GM19455 (cell line): ENCODE results near the gene ZDHHC22.

Experiments
- ATAC-seq: cut with Tn5 transposase; IDR thresholded peaks from one replicate; pipeline ENCODE4 v1.9.1; 2021; ENCODE audit not compliant: unreplicated experiment

The ZDHHC22 gene

DNA sequence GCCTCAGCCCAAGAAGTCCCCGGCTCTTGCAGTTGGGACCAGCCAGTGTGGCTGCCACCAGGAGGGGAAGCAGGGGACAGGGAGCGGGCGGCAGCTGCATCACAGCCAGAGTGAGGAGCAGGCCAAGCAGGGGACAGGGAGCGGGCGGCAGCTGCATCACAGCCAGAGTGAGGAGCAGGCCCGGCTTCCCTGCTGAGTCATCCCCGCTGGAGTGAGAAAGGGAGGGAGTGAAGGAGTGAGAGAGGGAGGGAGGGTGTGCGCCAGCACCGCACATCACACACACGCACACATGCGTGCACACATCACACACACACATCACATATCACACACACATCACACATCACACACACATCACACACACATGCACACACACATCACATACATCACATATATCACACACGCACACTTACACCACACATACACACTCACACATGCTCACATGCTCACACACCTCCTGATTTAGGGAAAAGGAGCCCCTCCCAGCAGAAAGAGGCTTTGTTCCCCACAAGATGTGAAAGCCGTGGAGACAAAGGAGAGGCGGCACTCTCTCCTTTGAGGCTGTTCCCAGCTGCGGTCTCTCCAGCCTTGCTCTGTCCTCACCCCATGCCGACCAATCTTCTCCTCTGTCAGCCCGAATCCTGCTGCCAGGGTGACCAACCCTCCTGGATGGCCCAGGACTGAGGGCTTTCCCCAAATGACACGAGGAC is 16.7 kb upstream of the ZDHHC22 start:
- ATAC-seq, result no peak

GRCh38 chr14:77157740-77158139 is 16.1 kb upstream of the ZDHHC22 start:
- ATAC-seq, result no peak

DNA sequence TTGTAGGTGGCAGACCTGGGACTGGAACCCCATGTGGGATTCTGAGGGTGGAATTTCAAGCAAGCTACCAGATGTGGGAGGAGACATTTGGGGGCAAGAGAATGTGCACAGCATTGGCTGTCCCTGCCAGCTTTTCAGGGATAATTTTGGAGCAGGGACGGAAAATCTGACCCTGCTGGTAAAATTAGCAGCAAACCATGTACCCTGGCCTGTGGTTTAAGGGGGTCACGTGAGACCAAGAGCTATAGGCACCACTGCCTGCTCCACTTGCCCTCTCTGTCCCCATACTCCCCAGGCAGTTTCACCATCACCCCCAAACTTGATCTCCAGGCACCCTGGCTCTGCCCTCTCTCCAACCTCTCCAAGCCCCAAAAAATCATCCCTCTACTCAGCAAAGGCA is 13.5 kb upstream of the ZDHHC22 start:
- no peak for ATAC-seq

- no peak for ATAC-seq
These were observed 12.8 kb upstream of the ZDHHC22 start for GRCh38 chr14:77154421-77154820.

- no peak for ATAC-seq
These were observed 12.2 kb upstream of the ZDHHC22 start for GRCh38 chr14:77153802-77154201.

DNA sequence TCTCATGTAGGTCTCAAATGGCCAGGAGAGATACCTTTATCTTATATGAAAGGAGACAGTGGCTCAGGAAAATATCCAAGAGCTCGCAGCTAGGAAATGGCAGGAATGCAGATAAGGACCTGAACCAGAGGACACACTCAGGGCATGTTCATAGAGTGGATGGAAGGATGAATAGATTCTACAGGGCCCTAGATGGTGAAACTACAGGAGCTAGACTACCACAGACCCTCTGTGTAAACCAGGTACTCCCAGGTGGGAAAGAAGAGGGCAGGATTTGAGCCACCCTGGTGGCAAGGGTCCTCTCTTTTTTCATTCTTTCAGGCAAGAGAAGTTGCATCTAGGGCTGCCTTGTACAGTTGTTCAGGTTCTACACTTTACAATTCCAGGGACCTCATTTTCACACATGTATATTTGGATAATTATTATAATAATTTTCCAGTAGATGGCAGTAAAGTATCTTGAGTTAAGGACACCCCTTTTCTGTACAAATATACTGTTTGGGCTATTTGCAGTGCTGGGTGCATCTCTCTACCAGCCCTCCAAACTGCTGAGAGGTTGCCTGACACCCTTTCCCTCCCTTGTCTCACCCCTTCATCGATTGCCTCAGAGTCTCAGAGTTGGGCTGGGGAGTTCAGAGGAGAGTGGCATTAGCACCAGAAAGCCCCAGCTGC is 10.5 kb upstream of the ZDHHC22 start:
- no peak for ATAC-seq

DNA sequence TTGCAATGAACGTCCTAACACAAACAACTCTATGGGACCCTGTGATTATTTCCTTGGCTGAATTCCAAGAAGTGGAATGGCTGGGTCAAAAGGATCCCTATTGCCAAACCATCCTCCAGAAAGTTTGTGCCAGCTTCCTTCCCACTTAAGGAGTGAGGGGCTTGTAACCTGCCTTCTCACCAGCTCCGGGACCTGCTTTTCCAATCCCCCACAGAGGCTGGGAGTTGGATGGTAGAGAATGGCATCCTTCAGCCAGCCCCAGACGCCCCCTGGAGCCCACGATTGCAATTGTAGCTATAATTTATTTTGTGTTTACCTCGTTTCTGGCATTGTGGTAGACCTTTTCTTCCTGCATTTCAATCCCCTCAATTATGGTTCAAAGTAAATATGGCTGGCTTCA is 9.7 kb upstream of the ZDHHC22 start:
- no peak for ATAC-seq

DNA sequence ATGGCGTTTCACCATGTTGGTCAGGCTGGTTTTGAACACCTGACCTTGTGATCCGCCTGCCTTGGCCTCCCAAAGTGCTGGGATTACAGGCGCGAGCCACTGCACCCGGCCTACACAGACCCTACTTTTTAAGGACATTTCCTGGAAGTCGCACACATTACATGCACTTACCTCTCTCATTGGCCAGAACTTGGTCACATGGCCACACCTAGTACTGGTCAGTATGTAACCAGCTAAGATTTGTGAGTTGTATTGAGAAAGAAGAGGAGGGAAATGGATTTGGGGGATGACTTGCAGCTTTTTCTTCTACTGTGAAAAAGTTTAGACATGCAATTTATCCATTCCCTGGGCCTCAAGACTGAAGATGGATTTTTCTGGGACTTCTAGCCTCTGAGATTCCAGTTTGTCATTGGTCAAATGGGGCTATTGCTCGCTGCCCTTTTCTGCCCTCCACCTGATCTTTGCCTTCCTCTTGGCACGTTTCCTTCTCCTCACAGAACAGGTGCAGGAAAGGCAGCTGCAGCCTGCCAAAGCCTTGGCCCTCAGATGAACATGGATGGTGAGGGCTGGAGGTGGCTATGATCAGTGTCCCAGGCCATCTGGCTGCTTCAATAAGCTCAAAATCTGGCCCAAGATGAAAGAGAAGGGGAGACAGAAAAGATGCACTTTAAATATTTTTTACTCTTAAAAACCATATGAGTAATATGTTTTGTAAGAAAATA is 7.1 kb upstream of the ZDHHC22 start:
- ATAC-seq, result no peak

DNA sequence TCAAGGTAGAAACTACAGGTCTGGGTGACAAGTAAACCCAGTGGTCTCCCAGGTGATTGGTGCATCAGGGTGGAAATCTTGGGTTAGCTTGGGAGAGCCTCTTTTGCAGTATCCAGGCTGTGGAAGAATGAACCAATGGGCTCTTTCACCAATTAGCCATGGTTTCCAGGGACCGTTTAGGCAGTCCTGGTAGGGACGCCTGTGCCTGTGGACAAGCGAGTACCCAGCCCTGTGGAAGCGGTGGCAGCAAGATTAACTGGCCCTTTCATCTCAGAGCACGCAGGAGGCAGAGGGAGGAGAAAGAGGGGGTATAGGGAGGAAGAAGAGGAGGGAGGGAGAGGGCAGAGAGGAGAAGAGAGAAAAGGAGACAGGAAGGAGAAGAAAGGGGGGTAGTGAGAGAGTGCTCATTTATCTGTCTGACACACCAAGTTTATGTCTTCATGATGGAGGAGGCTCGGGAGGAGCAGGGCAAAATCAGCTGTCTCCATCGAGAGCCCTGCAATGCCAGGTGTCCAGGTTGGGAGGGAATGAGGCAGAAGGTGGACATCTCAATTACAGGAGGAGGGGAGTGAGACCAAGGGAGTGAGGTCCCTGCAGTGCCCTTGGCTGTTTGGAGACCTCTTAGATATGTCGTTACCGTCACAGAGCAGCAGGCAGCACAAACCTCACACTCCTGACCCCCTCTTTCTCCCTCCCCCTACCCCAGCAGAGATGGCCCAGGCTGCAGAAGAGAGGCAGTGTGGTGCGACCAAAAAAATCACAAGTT is 4.6 kb upstream of the ZDHHC22 start:
- ATAC-seq, result no peak

DNA sequence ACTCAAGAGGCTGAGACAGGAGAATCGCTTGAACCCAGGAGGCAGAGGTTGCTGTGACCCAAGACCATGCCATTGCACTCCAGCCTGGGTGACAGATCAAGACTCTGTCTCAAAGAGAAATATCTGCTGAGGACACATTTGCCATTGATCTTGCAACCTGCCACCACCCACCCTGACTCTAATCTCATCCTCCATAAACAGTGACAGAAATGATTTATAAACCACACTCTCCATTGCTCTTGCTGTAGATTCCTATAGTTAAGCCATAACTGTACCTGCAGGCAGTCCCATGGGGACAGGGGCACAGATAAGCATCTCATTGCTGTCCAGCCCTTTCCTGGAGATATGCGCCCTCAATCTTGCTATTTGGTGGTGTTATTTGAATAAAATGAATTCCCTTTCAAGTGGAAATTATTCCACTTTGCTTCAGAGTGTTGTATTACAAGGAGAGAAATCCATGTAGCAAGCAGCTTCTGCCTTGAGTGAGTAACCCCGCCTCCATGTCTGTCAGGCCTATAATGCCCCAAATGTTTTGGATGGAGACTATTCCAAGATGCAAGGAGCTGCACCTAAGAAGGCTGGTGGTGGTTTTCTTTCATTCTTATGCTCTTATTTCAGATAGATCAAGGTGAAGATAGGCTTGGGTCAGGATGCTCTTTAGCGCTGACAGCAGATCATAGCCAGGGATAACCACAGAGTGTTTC is 3.0 kb upstream of the ZDHHC22 start:
- no peak for ATAC-seq

GRCh38 chr14:77143071-77143470 is 1.5 kb upstream of the ZDHHC22 start:
- no peak for ATAC-seq

DNA sequence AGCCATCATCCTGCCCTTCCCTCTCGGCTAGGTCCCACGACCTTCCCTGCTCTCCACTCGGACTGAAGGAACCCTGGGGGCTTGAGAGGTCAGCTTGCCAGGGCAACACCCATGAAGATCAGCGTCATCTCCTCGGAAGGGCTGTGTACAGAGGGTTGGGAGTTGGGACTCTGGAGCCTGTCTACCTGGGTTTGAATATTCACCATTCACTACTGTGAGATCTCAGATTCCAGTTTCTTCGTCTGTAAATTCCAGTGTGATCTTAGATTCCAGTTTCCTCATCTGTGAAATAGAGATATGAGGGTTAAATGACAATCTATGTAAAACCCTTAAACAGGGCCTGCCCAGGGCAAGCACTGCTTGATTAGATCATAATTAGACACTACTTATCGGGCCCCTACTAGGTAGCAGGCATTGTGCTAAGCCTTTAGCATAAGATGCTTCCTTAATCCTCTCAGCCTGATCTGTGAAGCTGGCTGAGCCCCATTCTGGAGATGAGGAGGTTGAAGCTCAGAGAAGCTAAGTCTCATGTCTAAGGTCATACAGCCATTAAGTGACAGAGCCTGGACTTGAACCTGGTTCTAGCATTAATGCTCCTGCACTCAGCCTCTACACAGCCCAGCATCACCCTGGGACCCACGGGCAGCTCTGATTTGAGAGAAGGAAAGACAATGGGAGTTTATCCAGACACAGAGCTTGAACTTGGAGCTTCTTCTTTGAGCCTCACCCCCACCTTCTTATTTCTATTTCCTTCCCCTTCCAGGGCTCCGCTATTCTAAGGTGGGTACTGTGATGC is 612 bp upstream of the ZDHHC22 start:
- no peak for ATAC-seq

- no peak for ATAC-seq
These were observed 1.0 kb downstream of the ZDHHC22 start for GRCh38 chr14:77140359-77141213.

DNA sequence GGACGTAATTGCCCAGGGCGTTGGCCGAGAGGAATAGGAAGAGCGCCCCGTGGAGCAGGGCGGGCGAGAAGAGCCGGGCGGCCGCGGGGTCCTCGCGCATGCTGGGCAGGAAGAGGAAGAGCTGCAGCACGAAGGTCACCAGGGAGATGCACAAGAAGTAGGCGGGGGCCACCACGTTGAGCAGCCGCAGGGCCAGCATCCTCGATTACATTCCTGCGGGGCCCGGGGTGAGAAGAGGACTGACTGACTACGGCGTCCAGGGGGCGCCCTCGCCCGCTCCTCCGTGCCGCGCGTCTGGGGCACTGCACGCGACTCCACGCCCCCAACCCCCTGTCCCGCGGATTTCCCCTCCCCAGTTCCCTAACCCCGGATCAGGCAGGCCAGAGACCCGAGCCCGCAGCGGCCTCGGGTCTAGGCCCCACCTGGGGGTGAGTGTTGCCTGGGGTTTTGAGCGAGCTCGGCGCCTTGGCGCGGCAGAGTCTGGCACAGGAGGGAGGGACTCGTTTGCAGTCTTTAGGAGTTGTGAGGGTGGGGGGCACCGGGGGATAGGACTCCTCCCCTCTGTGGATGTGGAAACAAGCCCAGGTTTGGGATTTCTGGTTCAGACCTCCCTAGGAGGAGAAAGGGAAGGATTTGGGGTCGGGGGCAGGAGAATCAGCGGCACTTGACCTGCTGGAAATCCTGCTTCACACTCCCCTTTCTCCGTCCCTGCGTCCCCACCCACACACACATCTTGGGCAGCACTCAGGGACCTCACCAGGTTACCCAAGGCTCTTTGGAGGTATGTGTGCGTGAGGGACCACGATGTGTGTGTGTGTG is 1.8 kb downstream of the ZDHHC22 start:
- ATAC-seq, result no peak

- no peak for ATAC-seq
These were observed 2.6 kb downstream of the ZDHHC22 start for GRCh38 chr14:77139022-77139421.

DNA sequence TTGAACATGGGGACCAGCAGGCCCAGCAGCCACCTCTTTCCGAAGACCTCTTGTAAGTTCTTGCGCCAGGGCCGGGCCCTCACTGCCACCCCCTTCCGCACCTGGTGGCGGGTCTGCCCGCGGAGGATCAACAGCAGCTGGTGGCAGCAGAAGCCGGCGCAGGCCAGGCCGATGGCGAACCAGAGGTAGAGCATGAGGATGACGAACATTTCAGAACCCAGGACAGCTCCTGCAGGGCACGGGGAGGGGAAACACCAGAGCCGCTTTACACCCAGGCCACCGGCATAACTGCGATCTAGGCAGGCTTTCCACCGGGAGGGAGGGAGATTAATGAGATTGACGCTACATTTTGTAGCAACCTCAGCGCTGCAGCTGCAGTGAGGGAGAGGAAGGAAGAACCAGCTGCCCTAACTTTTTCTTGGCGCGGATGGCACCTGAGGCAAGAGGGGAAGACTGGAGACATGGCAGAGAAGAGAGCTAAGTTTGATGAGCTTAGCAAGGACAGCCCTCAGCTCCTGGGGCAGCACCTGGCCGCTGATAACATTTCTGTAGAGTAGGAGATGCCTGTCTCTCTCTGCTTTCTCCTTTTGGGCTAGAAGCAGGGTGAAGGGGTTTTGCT is 7.8 kb downstream of the ZDHHC22 start:
- no peak for ATAC-seq

- no peak for ATAC-seq
These were observed 9.6 kb downstream of the ZDHHC22 start for GRCh38 chr14:77131871-77132486.
